22Rv1 (cell line): ENCODE data around the gene ZKSCAN2.

ENCODE experiments used
- ZFX ChIP-seq: fragments of 450-650 bp; IDR thresholded peaks from 2 replicates; pipeline ENCODE4 v1.6.1; 2017; ENCODE audit warnings: antibody characterized with exemption, borderline replicate concordance
- TF ChIP-seq, protein P1 (sequence below): fragments of 450-650 bp; IDR thresholded peaks from 2 replicates; pipeline ENCODE4 v1.5.1; 2017; ENCODE audit warnings: mild to moderate bottlenecking

- TF ChIP-seq, protein P1, sequence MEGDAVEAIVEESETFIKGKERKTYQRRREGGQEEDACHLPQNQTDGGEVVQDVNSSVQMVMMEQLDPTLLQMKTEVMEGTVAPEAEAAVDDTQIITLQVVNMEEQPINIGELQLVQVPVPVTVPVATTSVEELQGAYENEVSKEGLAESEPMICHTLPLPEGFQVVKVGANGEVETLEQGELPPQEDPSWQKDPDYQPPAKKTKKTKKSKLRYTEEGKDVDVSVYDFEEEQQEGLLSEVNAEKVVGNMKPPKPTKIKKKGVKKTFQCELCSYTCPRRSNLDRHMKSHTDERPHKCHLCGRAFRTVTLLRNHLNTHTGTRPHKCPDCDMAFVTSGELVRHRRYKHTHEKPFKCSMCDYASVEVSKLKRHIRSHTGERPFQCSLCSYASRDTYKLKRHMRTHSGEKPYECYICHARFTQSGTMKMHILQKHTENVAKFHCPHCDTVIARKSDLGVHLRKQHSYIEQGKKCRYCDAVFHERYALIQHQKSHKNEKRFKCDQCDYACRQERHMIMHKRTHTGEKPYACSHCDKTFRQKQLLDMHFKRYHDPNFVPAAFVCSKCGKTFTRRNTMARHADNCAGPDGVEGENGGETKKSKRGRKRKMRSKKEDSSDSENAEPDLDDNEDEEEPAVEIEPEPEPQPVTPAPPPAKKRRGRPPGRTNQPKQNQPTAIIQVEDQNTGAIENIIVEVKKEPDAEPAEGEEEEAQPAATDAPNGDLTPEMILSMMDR, result no peak
- TF ChIP-seq ZFX, result no peak
Observed at GRCh38 chr16:25269879-25270278, 12.2 kb upstream of the ZKSCAN2 start.
